Measurements from ENCODE around the gene TLK1. TPM values are rescaled to one million over a fixed set of nuclear protein-coding genes. Genes with fewer than 3 reads are reported as not detected.

Gene TLK1
- total RNA-seq, 1 experiment from 2014 or later, result 10.1 TPM

DNA sequence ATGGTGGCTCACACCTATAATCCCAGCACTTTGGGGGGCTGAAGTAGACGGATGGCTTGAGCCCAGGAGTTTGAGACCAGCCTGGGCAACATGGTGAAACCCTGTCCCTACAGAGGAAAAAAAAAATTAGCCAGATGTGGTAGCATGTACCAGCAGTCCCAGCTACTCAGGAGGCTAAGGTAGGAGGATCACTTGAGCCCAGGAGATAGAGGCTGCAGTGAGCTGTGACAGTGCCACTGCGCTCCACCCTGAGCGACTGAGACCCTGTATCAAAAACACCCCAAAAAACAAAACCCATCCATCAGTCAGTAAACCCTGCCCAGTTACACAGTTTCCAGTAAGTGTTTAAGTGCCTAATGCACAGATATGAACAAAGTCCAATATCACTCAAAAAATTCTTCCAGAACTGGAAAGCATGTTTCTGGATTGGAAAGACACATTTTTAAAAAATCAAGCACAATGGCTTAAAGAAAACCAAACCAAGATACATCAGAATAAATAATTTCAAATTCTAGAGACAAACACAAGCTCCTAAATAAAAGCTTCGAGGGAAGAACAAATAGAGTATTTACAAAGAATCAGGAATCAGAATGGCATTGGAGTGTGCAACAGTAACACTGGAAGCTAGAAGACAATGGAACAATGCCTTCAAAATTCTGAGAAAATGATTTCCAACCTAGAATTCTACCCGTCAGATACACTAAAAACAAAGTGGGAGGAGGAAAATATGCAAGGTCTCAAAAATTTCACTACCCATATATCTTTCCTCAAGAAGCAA lies 72.4 kb downstream of the TLK1 start:
- Histone ChIP-seq H3K9me2 (replicated peaks; ENCODE audit: low read length) (no peaks in the 10 kb centered on the region), H2AFZ (ENCODE audit: low read length) (no peak overlapping the region), H3K27ac (ENCODE audit: low read length) (no peak overlapping the region), H3K9ac (ENCODE audit: low read length) (no peak overlapping the region), H3K4me3 (ENCODE audit: low read length) (no peak overlapping the region), H3K4me1 (ENCODE audit: insufficient read depth, low read length) (peaks cover 5% of the 10 kb centered on the region), H3K27me3 (ENCODE audit: low read length) (no peaks in the 10 kb centered on the region), H3K9me3 (ENCODE audit: low read length) (no peaks in the 10 kb centered on the region), H3F3A (ENCODE audit: low read length, unreplicated experiment) (no peaks in the 10 kb centered on the region), H4K20me1 (ENCODE audit: low read length) (peaks cover 14% of the 10 kb centered on the region), H3K36me3 (ENCODE audit: low read depth, low read length) (no peaks in the 10 kb centered on the region), H3K79me2 (ENCODE audit: low read length) (peaks cover 84% of the 10 kb centered on the region), H3K4me2 (ENCODE audit: low read length) (no peak overlapping the region)
- no TSS peak for BruUV-seq (replicated peaks)
- TF ChIP-seq EZH2phosphoT487 (IDR thresholded peaks at IDR 0.05; ENCODE audit: borderline replicate concordance, low read length), result no peak
- no peak for TF ChIP-seq EZH2 (IDR thresholded peaks at IDR 0.05; ENCODE audit: low read length, unreplicated experiment)
- TF ChIP-seq, protein P1, sequence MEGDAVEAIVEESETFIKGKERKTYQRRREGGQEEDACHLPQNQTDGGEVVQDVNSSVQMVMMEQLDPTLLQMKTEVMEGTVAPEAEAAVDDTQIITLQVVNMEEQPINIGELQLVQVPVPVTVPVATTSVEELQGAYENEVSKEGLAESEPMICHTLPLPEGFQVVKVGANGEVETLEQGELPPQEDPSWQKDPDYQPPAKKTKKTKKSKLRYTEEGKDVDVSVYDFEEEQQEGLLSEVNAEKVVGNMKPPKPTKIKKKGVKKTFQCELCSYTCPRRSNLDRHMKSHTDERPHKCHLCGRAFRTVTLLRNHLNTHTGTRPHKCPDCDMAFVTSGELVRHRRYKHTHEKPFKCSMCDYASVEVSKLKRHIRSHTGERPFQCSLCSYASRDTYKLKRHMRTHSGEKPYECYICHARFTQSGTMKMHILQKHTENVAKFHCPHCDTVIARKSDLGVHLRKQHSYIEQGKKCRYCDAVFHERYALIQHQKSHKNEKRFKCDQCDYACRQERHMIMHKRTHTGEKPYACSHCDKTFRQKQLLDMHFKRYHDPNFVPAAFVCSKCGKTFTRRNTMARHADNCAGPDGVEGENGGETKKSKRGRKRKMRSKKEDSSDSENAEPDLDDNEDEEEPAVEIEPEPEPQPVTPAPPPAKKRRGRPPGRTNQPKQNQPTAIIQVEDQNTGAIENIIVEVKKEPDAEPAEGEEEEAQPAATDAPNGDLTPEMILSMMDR (conservative IDR thresholded peaks at IDR 0.05; ENCODE audit: low read depth, low read length), result no peak
- intact Hi-C loops (cut with micrococcal nuclease), result loop anchor here (5.0 kb wide), 1 partner anchor 69 kb away; no protein-coding TSS in a partner anchor
- ATAC-seq (no peak), DNase-seq (no peak)
- CTCF ChIA-PET, result no interaction called here
- POLR2A ChIA-PET (ENCODE audit: unreplicated experiment), result no interaction called here

GRCh38 chr2:171087547-171087946 lies 73.1 kb downstream of the TLK1 start:
- POLR2A ChIA-PET (ENCODE audit: unreplicated experiment), result no interaction called here

More at GRCh38 chr2:171087547-171087946, 73.1 kb downstream of the TLK1 start:
- no TSS peak for BruUV-seq (replicated peaks)
- peaks cover 80% of the 10 kb centered on the region for H3K79me2 ChIP-seq (ENCODE audit: low read length)
- TF ChIP-seq, protein P1 (conservative IDR thresholded peaks at IDR 0.05; ENCODE audit: low read depth, low read length), result no peak
- TF ChIP-seq EZH2phosphoT487 (IDR thresholded peaks at IDR 0.05; ENCODE audit: borderline replicate concordance, low read length) (no peak), EZH2 (IDR thresholded peaks at IDR 0.05; ENCODE audit: low read length, unreplicated experiment) (no peak)
- H2AFZ ChIP-seq (ENCODE audit: low read length), result no peak overlapping the region
- peaks cover 14% of the 10 kb centered on the region for H4K20me1 ChIP-seq (ENCODE audit: low read length)
- H3K4me3 ChIP-seq (ENCODE audit: low read length), result no peak overlapping the region
- H3K36me3 ChIP-seq (ENCODE audit: low read depth, low read length), result no peaks in the 10 kb centered on the region
- H3K9me3 ChIP-seq (ENCODE audit: low read length), result no peaks in the 10 kb centered on the region
- no peak overlapping the region for H3K27ac ChIP-seq (ENCODE audit: low read length)
- H3K9me2 ChIP-seq (replicated peaks; ENCODE audit: low read length), result no peaks in the 10 kb centered on the region
- H3F3A ChIP-seq (ENCODE audit: low read length, unreplicated experiment), result no peaks in the 10 kb centered on the region
- CTCF ChIA-PET, result interaction anchor here (0.7 kb wide), 1 partner anchor 809 kb away, joined by 5 read pairs; no protein-coding TSS in a partner anchor
- DNase-seq, result no peak
- H3K27me3 ChIP-seq (ENCODE audit: low read length), result no peaks in the 10 kb centered on the region
- peaks cover 5% of the 10 kb centered on the region for H3K4me1 ChIP-seq (ENCODE audit: insufficient read depth, low read length)
- H3K9ac ChIP-seq (ENCODE audit: low read length), result no peak overlapping the region
- no peak overlapping the region for H3K4me2 ChIP-seq (ENCODE audit: low read length)
- ATAC-seq, result no peak
- intact Hi-C loops (cut with micrococcal nuclease), result loop anchor here (2.0 to 5.0 kb wide), 2 partner anchors 70 to 115 kb away; no protein-coding TSS in a partner anchor
